H1 (cell line): Measurements from ENCODE around the gene SLC39A11.

Source experiments
- CTCF ChIP-seq, 3 experiments: IDR thresholded peaks; 1 replicate in 2 of 3; 2 replicates in 1 of 3; pipeline versions ENCODE4 v1.5.1 to v1.6.1; 2011; ENCODE audit warnings: low read length in 3 of 3, mild to moderate bottlenecking in 3 of 3, inconsistent platforms in 2 of 3, low read depth in 1 of 3, moderate library complexity in 1 of 3; ENCODE audit not compliant: insufficient read depth in 1 of 3; ENCODE audit errors: control extremely low read depth in 1 of 3
- RAD21 ChIP-seq, 2 experiments: IDR thresholded peaks in 1 of 2; conservative IDR thresholded peaks in 1 of 2; 2 replicates each; pipeline ENCODE4 v1.6.1; 2011; ENCODE audit warnings: low read depth in 2 of 2, low read length in 2 of 2, improper control_type of control experiment in 1 of 2, inconsistent platforms in 1 of 2, mild to moderate bottlenecking in 1 of 2, moderate library complexity in 1 of 2

GRCh38 chr17:72789711-72790110 is 302.8 kb downstream of the SLC39A11 start:
- TF ChIP-seq CTCF (IDR thresholded peaks at IDR 0.05; ENCODE audit: control extremely low read depth in 1 of 3, insufficient read depth in 1 of 3, low read depth in 1 of 3, low read length in 3 of 3) (no peak), RAD21 (IDR thresholded peaks at IDR 0.05 in 1 of 2, conservative IDR thresholded peaks at IDR 0.05 in 1 of 2; ENCODE audit: low read depth in 2 of 2, low read length in 2 of 2) (no peak)
